Heart left ventricle (tissue), 13 donors: ENCODE data around the gene ETS2.

ENCODE experiments used
- POLR2A ChIP-seq, 2 donors: fragments of 450-650 bp; IDR thresholded peaks; one replicate each; pipeline ENCODE4 v1.6.1; 2017; ENCODE audit warnings: antibody characterized with exemption in 2 of 2, mild to moderate bottlenecking in 2 of 2, moderate library complexity in 2 of 2
- TF ChIP-seq, protein P1 (sequence below), 12 donors: fragments of 200-600 bp; sonication (generic) in 4 of 12; IDR thresholded peaks; one replicate each; pipeline versions ENCODE4 v1.5.0 to v1.8.0; 2018 to 2022; ENCODE audit warnings: antibody characterized with exemption in 12 of 12, mild to moderate bottlenecking in 5 of 12
- donor health status: ischemic (EF 13 %, LVEDD 7.1; RV severe dilation, severe dysfunction).
- donor health status: DM: no; HTN: yes; CAD: no.
- donor health status: DM: no; HTN: no; CAD: no.
- donor health status: ischemic (EF 25% LVEDD 6.9; RV normal size, moderate dysfunction).
- donor health status: ischemic (EF 25% LVEDD 5.7; RV mildly dilated, moderate dysfunction).
- donor health status: ischemic (EF 35%, LVEDD 5.7; RV mildly dilated, moderate dysfunction).
- donor health status: nonischemic (EF 11% LVEDD 7.7; RV severe dilation, severe dysfunction).
- donor health status: DM: yes; HTN: yes; CAD: no.
- donor health status: PGD.
- donor health status: ischemic (EF 29% LVEDD 5.4; RV normal size, mild dysfunction).
- donor health status: nonischemic (EF 23%, LVEDD 6.1; RV moderate dilation, normal function).

DNA sequence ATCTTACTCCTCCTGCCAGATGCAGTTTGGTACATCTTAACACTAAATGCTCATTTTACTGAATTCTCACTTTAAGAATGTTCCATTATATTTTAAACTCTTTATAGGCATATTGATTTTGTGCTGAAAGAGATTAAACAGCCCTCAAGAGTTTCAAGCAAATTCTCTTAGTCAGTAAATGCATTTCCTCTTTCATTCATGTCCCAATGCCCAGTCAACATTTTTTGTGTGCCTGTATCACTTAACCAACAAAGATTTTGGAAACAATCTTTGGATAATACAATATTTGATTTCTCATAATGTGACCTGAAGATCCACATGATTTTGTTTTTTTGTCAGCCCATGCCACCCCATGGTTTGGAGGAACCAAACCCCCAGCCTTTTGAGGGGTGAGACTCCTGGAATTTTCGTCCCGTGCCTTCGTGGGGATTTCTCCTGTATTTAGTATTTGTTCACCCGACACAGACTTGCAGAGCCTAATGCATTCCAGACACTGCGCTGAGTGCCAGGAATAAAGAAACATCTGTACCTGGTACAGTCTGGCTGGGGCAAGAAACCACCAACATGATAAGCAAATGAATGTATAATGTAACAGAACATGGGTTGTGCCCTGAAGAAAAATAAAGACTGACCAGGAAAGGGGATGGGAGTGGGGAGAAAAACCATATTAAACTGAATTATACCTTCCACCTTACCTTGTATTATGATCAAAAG lies 47.1 kb upstream of the ETS2 start:
- TF ChIP-seq POLR2A (IDR thresholded peaks at IDR 0.05), result no peak
- TF ChIP-seq, protein P1, sequence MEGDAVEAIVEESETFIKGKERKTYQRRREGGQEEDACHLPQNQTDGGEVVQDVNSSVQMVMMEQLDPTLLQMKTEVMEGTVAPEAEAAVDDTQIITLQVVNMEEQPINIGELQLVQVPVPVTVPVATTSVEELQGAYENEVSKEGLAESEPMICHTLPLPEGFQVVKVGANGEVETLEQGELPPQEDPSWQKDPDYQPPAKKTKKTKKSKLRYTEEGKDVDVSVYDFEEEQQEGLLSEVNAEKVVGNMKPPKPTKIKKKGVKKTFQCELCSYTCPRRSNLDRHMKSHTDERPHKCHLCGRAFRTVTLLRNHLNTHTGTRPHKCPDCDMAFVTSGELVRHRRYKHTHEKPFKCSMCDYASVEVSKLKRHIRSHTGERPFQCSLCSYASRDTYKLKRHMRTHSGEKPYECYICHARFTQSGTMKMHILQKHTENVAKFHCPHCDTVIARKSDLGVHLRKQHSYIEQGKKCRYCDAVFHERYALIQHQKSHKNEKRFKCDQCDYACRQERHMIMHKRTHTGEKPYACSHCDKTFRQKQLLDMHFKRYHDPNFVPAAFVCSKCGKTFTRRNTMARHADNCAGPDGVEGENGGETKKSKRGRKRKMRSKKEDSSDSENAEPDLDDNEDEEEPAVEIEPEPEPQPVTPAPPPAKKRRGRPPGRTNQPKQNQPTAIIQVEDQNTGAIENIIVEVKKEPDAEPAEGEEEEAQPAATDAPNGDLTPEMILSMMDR (IDR thresholded peaks at IDR 0.05), result no peak
